ENCODE measurements around the gene TCAF1. TPM values are rescaled to one million over a fixed set of nuclear protein-coding genes. Genes with fewer than 3 reads are reported as not detected.

The TCAF1 gene, protein sequence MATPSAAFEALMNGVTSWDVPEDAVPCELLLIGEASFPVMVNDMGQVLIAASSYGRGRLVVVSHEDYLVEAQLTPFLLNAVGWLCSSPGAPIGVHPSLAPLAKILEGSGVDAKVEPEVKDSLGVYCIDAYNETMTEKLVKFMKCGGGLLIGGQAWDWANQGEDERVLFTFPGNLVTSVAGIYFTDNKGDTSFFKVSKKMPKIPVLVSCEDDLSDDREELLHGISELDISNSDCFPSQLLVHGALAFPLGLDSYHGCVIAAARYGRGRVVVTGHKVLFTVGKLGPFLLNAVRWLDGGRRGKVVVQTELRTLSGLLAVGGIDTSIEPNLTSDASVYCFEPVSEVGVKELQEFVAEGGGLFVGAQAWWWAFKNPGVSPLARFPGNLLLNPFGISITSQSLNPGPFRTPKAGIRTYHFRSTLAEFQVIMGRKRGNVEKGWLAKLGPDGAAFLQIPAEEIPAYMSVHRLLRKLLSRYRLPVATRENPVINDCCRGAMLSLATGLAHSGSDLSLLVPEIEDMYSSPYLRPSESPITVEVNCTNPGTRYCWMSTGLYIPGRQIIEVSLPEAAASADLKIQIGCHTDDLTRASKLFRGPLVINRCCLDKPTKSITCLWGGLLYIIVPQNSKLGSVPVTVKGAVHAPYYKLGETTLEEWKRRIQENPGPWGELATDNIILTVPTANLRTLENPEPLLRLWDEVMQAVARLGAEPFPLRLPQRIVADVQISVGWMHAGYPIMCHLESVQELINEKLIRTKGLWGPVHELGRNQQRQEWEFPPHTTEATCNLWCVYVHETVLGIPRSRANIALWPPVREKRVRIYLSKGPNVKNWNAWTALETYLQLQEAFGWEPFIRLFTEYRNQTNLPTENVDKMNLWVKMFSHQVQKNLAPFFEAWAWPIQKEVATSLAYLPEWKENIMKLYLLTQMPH
- 10 to 100 TPM; 13.7 to 13.8 TPM for total RNA-seq

DNA sequence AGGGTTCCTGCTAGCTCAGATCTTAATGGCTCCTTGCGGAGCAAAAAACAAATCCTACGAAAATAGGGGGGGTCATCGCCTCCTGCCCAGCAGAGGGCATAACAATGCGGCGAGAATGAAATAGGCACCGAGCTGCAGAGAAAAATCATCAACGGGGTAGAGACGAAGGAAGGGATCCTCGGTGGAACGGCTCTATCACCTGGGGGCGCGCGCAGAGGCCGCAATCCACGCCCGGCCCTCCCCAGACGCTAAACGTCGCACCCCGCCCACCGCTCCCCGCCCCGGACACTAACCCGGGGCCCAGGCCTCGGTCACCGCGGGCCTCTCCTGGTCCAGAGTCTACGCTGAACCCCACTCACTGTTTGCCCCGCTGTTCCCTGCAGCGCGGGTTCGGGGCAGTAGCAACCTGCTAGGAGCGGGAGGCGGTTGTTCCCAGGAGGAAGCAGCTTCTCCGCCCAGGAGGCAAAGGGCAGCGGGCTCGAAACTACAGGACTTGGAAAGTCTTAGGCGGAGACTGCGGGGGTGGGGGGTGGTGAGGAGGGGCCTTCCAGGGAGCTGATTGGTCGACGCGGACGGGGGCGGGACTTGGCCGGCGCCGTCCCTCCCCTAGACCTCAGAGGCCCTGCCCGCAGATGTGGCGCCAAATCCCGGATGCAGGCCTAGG lies at the start of gene TCAF1:
TCAF1 (minus strand) TSS at position 509 of the 664 bp plus-strand sequence. CDS start 25,568 bp downstream, outside the sequence.
- intact Hi-C loops (cut with micrococcal nuclease): loop anchor here (1.0 to 5.0 kb wide), 6 partner anchors 9 to 409 kb away; no protein-coding TSS in a partner anchor
- CTCF ChIA-PET: interaction anchor here (0.6 to 3.5 kb wide), 10 partner anchors 9 to 226 kb away, joined by 3 to 26 read pairs (median 4); no protein-coding TSS in a partner anchor
- H3K36me3 Mint-ChIP-seq (ENCODE audit: low read depth): no peaks in the 10 kb centered on the region

DNA sequence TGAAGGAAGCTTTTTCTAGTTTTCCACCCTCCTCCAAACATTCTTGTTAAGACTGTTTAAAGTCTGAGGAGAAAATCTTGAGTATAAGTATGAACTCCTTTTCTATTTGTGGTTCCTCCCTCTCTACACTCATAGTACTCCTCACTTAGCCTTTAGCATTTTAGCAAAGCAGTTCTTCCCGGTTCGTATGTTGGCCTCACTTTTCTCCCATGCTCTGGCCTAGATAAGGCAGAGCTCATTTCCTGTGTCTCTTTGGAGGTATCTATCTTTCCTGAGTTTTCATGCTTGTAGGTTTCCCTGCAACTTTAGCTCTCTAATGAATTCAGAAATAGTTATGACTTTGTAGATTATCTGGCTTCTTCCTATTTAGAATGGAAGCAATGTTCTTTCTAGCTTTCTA lies 46.8 kb upstream of the TCAF1 start:
- no peaks in the 10 kb centered on the region for H3K9me3 Mint-ChIP-seq
- DNase-seq: no peak
- H3K27ac Mint-ChIP-seq: no peak overlapping the region
- H3K4me1 Mint-ChIP-seq (ENCODE audit: low read depth): no peaks in the 10 kb centered on the region
- H3K27me3 Mint-ChIP-seq (ENCODE audit: low read depth): peaks cover 4% of the 10 kb centered on the region
- CTCF ChIA-PET: interaction anchor here (0.7 kb wide), 1 partner anchor 64 kb away, joined by 4 read pairs; no protein-coding TSS in a partner anchor
- H3K4me3 Mint-ChIP-seq: no peak overlapping the region
- H3K36me3 Mint-ChIP-seq (ENCODE audit: low read depth): no peaks in the 10 kb centered on the region
- intact Hi-C loops (cut with micrococcal nuclease): no loop called here

More for the DNA sequence above, at the start of gene TCAF1:
- H3K27me3 Mint-ChIP-seq (ENCODE audit: low read depth): no peaks in the 10 kb centered on the region
- no peaks in the 10 kb centered on the region for H3K9me3 Mint-ChIP-seq
- peak within 1 kb of the TSS; percentile 82 for H3K27ac Mint-ChIP-seq
- peak within 1 kb of the TSS; percentile 88 for H3K4me3 Mint-ChIP-seq
- peak; percentile 93 for DNase-seq
- H3K4me1 Mint-ChIP-seq (ENCODE audit: low read depth): peaks cover 20% of the 10 kb centered on the region

DNA sequence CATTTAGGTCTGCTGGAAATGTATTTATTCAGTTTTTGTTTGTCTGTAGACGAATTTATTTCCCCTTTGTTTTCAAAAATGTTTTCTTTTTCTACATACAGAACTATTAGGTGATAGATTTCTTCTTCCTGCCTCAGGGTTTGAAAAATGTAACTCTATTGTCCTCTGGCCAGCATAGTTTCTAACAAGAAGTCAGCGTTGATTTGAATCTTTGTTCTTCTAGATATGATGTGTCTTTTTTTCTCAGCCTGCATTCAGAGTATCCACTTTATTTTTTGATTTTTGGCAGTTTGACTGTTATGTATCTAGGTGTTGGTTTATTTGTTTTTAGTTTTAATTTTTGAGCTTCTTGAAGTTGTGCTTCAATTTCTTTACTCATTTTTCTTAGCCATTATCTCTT lies 45.1 kb upstream of the TCAF1 start:
- Mint-ChIP-seq H3K27me3 (ENCODE audit: low read depth) (peaks cover 4% of the 10 kb centered on the region), H3K4me1 (ENCODE audit: low read depth) (no peaks in the 10 kb centered on the region), H3K27ac (no peak overlapping the region), H3K36me3 (ENCODE audit: low read depth) (no peaks in the 10 kb centered on the region), H3K4me3 (no peak overlapping the region), H3K9me3 (no peaks in the 10 kb centered on the region)
- CTCF ChIA-PET: no interaction called here
- DNase-seq: no peak
- intact Hi-C loops (cut with micrococcal nuclease): no loop called here

DNA sequence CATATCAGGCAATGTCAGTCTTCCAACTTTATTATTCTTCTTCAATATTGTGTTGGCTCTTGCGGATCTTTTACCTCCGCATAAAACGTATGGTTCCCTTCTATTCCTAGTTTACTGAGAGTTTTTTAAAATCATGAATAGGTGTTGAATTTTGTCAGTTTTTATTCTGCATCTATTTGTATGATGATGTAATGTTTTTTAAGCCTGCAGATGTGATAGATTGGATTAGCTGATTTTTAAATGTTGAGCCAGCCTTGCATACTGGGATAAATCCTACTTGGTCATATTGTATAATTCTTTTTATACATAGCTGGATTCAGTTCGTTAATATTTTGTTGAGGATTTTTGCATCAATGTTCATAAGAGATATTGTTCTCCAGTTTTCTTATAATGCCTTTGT lies 43.4 kb upstream of the TCAF1 start:
- H3K4me1 Mint-ChIP-seq (ENCODE audit: low read depth): no peaks in the 10 kb centered on the region
- DNase-seq: no peak
- H3K27ac Mint-ChIP-seq: no peak overlapping the region
- H3K36me3 Mint-ChIP-seq (ENCODE audit: low read depth): no peaks in the 10 kb centered on the region
- intact Hi-C loops (cut with micrococcal nuclease): no loop called here
- H3K4me3 Mint-ChIP-seq: no peak overlapping the region
- CTCF ChIA-PET: no interaction called here
- no peaks in the 10 kb centered on the region for H3K9me3 Mint-ChIP-seq
- peaks cover 4% of the 10 kb centered on the region for H3K27me3 Mint-ChIP-seq (ENCODE audit: low read depth)

DNA sequence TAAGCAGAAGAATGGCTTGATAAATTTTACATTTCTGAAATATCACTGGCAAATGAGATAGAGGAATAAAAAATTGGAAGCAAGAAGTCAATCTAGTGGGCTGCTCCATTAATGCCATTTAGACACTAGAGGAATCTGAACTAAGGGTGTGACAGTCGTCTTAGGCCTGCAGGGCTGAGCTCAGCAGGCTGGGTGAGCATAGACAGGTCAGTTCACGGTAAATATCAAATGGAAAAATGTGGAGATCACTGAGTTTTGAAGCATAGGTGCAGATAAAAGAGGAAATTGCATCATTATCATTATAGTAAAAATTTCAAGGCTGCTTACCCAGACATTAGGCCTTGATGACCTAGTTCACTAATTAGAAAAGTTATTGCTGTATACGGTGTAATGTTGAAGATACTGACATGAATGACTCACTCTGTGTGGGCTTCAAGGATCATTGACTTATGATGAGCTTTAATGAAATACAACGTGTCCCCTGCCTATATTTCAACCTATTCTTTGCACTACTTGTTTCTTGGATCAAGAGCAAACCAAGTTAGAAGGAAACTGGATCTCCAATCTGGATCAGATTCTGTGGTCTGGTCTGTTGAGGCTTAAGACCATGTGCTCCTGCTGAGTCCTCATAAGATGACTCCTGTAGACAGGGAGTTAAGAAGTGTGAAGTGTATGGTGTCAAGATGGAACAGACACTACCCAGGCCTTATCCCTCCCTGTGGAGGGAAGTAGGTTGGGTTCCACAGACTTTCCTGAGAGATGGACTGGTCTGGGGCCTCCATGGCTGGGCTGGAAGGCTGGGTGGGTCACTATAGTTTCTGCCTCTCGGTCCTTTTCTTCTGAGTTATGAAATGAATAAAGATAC lies 36.6 kb upstream of the TCAF1 start:
- no peak for DNase-seq
- intact Hi-C loops (cut with micrococcal nuclease): no loop called here
- no peaks in the 10 kb centered on the region for H3K9me3 Mint-ChIP-seq
- no peaks in the 10 kb centered on the region for H3K4me1 Mint-ChIP-seq (ENCODE audit: low read depth)
- no peak overlapping the region for H3K4me3 Mint-ChIP-seq
- H3K27ac Mint-ChIP-seq: no peak overlapping the region
- CTCF ChIA-PET: no interaction called here
- peaks cover 14% of the 10 kb centered on the region for H3K27me3 Mint-ChIP-seq (ENCODE audit: low read depth)
- no peaks in the 10 kb centered on the region for H3K36me3 Mint-ChIP-seq (ENCODE audit: low read depth)

DNA sequence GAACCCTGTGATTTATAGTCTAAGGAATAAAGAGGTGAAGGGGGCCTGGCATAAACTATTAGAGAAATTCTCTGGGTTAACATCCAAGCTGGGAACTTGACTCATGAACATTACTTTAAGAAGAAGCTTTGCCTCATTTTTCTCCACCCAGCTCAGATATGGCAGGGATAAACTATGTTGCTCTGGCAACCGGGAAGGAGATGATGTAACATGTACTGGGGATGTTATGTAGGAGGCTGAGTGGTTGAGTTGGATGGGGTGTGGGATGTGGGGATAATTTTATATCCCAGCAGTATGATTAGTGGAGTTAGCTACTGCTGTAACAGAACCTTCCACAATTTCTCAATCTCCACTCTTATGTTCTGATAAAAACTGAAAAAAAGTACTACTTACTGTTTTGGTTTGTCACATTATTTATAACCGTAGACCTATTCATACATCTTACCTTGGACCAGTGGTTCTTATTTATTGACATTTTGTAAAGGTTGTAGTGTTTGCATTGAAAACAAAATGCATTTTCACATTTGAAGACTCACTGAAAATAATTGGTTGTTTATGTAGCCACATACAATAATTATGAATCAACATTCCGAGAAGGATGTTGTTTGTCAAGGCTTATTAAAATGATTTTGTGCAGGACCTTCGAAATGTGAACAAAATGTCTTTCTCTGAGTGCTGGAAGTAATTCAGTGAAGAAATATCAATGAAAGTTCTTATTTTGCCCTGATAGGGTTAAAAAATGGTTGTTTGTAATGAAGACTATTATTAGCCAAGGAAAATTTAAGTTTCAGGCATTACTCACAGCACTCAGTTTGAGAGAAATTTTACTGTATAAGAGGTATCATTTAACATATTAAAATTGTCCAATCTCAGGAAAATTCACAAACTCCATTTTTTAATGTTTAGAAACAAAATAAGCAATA lies 34.4 kb upstream of the TCAF1 start:
- H3K9me3 Mint-ChIP-seq: peaks cover 5% of the 10 kb centered on the region
- no peak overlapping the region for H3K4me3 Mint-ChIP-seq
- H3K4me1 Mint-ChIP-seq (ENCODE audit: low read depth): no peaks in the 10 kb centered on the region
- intact Hi-C loops (cut with micrococcal nuclease): no loop called here
- H3K27ac Mint-ChIP-seq: no peak overlapping the region
- CTCF ChIA-PET: no interaction called here
- DNase-seq: no peak
- peaks cover 14% of the 10 kb centered on the region for H3K27me3 Mint-ChIP-seq (ENCODE audit: low read depth)
- H3K36me3 Mint-ChIP-seq (ENCODE audit: low read depth): peaks cover 2% of the 10 kb centered on the region

DNA sequence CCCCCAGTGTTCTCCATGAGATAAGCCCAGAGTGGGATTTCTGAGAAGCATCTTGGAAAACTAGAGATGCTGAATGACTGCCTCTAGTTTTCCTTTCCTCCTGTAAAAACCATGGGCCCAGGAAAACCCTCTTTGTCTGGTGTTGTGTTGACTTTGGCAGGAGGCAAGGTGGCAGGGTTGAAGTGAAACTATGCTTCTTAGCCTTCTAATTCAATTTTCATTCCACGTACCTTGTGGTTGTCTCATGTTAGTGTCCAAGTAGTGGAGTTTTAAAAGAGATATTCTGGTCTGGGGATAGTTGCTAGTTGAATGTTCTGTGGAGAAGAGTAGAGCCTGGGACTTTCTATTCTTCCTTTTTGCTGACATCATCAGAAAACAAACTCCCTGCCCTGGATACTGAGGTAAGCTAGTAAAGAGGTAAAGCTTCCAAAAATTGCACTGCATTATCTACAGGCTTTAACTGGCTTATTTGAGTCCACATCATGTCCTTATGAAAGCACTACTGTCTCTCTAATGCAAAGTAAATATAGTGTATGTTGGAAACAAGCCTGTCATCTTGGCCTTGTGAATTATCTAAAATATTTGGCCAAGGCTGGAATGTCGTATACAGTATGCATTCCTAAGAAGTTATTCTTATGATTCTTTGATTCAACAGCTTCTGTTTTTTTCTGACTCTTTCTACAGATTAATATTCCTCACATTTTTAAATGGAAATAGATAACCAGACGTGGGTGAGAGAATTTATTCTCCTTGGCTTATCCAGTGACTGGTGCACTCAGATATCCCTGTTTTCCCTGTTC lies 32.8 kb upstream of the TCAF1 start, which contains the start of gene OR2F2:
OR2F2 (plus strand) TSS at position 708 of the 800 bp plus-strand sequence; CDS start at position 708, 0 bp downstream.
- Mint-ChIP-seq H3K27ac (no peak within 1 kb of the TSS), H3K9me3 (peaks cover 5% of the 10 kb centered on the region), H3K4me3 (no peak within 1 kb of the TSS), H3K27me3 (ENCODE audit: low read depth) (peaks cover 14% of the 10 kb centered on the region), H3K36me3 (ENCODE audit: low read depth) (peaks cover 2% of the 10 kb centered on the region), H3K4me1 (ENCODE audit: low read depth) (peaks cover 4% of the 10 kb centered on the region)
- no peak for DNase-seq
- intact Hi-C loops (cut with micrococcal nuclease): no loop called here
- CTCF ChIA-PET: no interaction called here

DNA sequence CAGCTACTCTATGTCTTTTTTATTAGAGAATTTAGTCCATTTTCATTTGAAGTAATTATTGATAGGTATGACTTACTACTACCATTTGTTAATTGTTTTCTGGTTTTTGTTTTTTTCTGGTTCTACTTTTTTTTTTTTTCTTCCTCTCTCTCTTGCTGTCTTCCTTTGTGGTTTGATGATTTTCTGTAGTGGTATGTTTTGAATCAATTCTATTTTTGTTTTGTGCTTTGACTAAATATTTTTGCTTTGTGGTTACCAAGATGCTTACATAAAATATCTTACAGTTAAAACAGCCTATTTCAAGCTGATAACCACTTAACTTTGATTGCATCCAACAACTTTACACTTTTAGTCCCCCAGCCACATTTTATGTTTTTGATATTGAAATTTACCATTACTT lies 29.8 kb upstream of the TCAF1 start:
- H3K4me1 Mint-ChIP-seq (ENCODE audit: low read depth): peaks cover 12% of the 10 kb centered on the region
- peaks cover 5% of the 10 kb centered on the region for H3K9me3 Mint-ChIP-seq
- H3K36me3 Mint-ChIP-seq (ENCODE audit: low read depth): peaks cover 2% of the 10 kb centered on the region
- peaks cover 11% of the 10 kb centered on the region for H3K27me3 Mint-ChIP-seq (ENCODE audit: low read depth)
- no peak overlapping the region for H3K4me3 Mint-ChIP-seq
- intact Hi-C loops (cut with micrococcal nuclease): no loop called here
- H3K27ac Mint-ChIP-seq: no peak overlapping the region
- DNase-seq: no peak
- CTCF ChIA-PET: interaction anchor here (0.7 kb wide), 1 partner anchor 1944 kb away, joined by 4 read pairs; no protein-coding TSS in a partner anchor

DNA sequence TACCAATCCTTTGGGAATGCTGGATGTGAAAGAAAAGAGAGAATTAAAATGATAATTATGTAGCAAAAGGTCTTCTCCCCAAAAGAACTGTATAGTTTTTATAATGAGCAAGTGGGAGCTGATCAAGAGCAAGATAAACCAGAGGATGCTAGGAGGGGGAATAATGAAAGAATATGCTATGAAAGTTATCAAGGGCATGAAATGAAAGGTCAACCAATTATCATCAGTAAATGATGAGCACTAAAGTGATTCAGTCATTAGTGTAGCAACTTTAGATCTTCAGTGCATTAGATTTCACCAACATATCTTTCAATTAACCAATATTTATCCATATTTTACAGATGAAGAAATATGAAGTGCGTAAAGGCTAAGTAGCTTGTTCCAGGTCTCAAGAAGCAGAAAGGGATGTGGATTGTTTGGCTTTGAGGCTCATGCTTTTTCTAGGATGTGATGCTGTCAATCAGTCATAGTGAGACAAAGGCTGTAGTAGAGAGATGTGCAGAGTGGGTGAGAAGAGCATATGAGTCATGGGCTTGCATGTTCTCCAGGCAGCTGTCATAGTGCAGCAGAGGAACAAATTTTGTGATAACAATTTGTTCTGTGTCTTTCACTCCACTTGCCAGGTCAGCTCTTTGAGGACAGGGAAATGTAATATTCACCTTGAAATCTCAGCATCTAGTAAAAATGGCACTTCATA lies 27.4 kb upstream of the TCAF1 start:
- CTCF ChIA-PET: interaction anchor here (1.5 kb wide), 1 partner anchor 27 kb away, joined by 7 read pairs; the partner anchor contains the start of gene TCAF1
- peaks cover 5% of the 10 kb centered on the region for H3K9me3 Mint-ChIP-seq
- intact Hi-C loops (cut with micrococcal nuclease): loop anchor here (1.0 kb wide), 1 partner anchor 27 kb away; the partner anchor contains the start of gene TCAF1
- peaks cover 12% of the 10 kb centered on the region for H3K4me1 Mint-ChIP-seq (ENCODE audit: low read depth)
- no peaks in the 10 kb centered on the region for H3K27me3 Mint-ChIP-seq (ENCODE audit: low read depth)
- H3K36me3 Mint-ChIP-seq (ENCODE audit: low read depth): peaks cover 2% of the 10 kb centered on the region
- DNase-seq: peak; percentile 49
- no peak overlapping the region for H3K27ac Mint-ChIP-seq
- no peak overlapping the region for H3K4me3 Mint-ChIP-seq

DNA sequence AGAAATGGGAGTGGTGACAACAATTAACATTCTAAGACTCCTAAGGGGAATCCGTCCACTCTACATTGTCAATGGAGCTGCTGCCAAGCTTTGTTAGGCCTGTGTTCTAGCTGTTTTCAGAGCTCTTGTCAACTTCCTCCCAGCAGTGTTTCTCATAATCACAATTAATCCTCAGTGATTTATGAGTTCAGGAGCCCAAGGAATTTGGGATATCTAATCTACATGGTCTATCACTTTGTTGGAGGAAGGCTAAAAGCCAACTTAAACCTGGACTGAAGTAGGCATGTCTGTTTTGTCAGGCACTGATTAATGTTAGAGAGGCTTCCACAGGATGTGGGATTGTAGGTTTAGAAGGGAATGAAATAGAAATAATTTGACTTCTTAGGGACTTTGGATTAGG lies 22.9 kb upstream of the TCAF1 start:
- H3K27me3 Mint-ChIP-seq (ENCODE audit: low read depth): peaks cover 22% of the 10 kb centered on the region
- no peaks in the 10 kb centered on the region for H3K36me3 Mint-ChIP-seq (ENCODE audit: low read depth)
- H3K27ac Mint-ChIP-seq: no peak overlapping the region
- H3K9me3 Mint-ChIP-seq: no peaks in the 10 kb centered on the region
- peaks cover 10% of the 10 kb centered on the region for H3K4me1 Mint-ChIP-seq (ENCODE audit: low read depth)
- CTCF ChIA-PET: no interaction called here
- no peak overlapping the region for H3K4me3 Mint-ChIP-seq
- DNase-seq: no peak
- intact Hi-C loops (cut with micrococcal nuclease): no loop called here
